Left lung (tissue), 10 donors: Measurements from ENCODE around the gene DHX58. TPM values are rescaled to one million over a fixed set of nuclear protein-coding genes. Genes with fewer than 3 reads are reported as not detected.
A peak's percentile ranks its signal among the peaks of the same experiment; 100 is the strongest.

Source experiments
- ATAC-seq: fragments of 200-7000 bp; cut with Tn5 transposase; one replicate; pipeline ENCODE4 v1.9.1; 2020; ENCODE audit warnings: moderate library complexity
- DNase-seq, 4 donors: peaks; one replicate each; pipeline ENCODE4 v3.0.0-alpha.2; 2013 to 2020
- H3K27ac ChIP-seq, 2 donors: fragments of 200-600 bp; sonication (generic) in 1 of 2; one replicate each; pipeline versions ENCODE4 v1.5.0 to v1.8.0; 2020 to 2021
- H3K27me3 ChIP-seq, 2 donors: fragments of 200-600 bp; sonication (generic) in 1 of 2; one replicate each; pipeline versions ENCODE4 v1.5.0 to v1.8.0; 2020 to 2021
- H3K36me3 ChIP-seq, 2 donors: fragments of 200-600 bp; sonication (generic) in 1 of 2; one replicate each; pipeline versions ENCODE4 v1.5.0 to v1.8.0; 2020 to 2021
- H3K4me1 ChIP-seq, 2 donors: fragments of 200-600 bp; one replicate each; pipeline ENCODE4 v1.8.0; 2021
- H3K4me3 ChIP-seq, 2 donors: fragments of 200-600 bp; sonication (generic) in 1 of 2; one replicate each; pipeline versions ENCODE4 v1.5.0 to v1.8.0; 2020 to 2021; ENCODE audit warnings: mild to moderate bottlenecking in 1 of 2
- H3K9me3 ChIP-seq, 2 donors: fragments of 200-600 bp; sonication (generic) in 1 of 2; one replicate each; pipeline versions ENCODE4 v1.5.0 to v1.8.0; 2020 to 2021
- intact Hi-C, 2 donors: fragments of 100-400 bp; cut with DNase I; formaldehyde crosslinking; loops; one replicate each; pipeline versions ENCODE4 v1.11.2 to v1.14.2; 2022
- polyA plus RNA-seq, 6 donors: library from polyadenylated mRNA; unstranded; fragments of 120-200 nt; gene quantifications; one replicate each; pipeline ENCODE4 v1.2.1, GENCODE V29; 2013; ENCODE audit not compliant: insufficient read length in 6 of 6
- total RNA-seq, 2 donors: library from RNA; stranded (reverse); fragmentation: NEBNext Ultra II Directional; extraction: Animal tissue kit (Norgen Biotek cat#: 25700); gene quantifications; one replicate each; pipeline ENCODE4 v1.2.1, GENCODE V29; 2021
- TF ChIP-seq, protein P1 (sequence below), 2 donors: fragments of 200-600 bp; sonication (generic) in 1 of 2; IDR thresholded peaks; one replicate each; pipeline versions ENCODE4 v1.5.0 to v1.8.0; 2021; ENCODE audit warnings: antibody characterized with exemption in 2 of 2
- donor health status: DM: no; HTN: yes; CAD: no.
- donor health status: DM: no; HTN: no; CAD: no.

The DHX58 gene
- total and polyA plus RNA-seq, 8 donors: 15.4 to 22.4 (median 19.9) TPM

GRCh38 chr17:42118545-42118944 is 6.0 kb upstream of the DHX58 start:
- intact Hi-C loops: loop anchor here in 1 of 2 donors (10.0 kb wide), 1 partner anchor 94 kb away; the partner anchor contains the start of gene NKIRAS2

GRCh38 chr17:42118126-42118510 is 5.6 kb upstream of the DHX58 start:
- peaks cover 0 to 38% of the 10 kb centered on the region in 2 donors for H3K36me3 ChIP-seq
- no peaks in the 10 kb centered on the region for H3K27me3 ChIP-seq
- no peak for DNase-seq
- intact Hi-C loops: loop anchor here in 1 of 2 donors (10.0 kb wide), 1 partner anchor 93 kb away; the partner anchor contains the start of gene NKIRAS2
- no peak for ATAC-seq
- H3K27ac ChIP-seq: no peak overlapping the region
- H3K4me1 ChIP-seq: peaks cover 7 to 40% of the 10 kb centered on the region in 2 donors
- H3K9me3 ChIP-seq: no peaks in the 10 kb centered on the region
- no peak overlapping the region for H3K4me3 ChIP-seq
- TF ChIP-seq, protein P1, sequence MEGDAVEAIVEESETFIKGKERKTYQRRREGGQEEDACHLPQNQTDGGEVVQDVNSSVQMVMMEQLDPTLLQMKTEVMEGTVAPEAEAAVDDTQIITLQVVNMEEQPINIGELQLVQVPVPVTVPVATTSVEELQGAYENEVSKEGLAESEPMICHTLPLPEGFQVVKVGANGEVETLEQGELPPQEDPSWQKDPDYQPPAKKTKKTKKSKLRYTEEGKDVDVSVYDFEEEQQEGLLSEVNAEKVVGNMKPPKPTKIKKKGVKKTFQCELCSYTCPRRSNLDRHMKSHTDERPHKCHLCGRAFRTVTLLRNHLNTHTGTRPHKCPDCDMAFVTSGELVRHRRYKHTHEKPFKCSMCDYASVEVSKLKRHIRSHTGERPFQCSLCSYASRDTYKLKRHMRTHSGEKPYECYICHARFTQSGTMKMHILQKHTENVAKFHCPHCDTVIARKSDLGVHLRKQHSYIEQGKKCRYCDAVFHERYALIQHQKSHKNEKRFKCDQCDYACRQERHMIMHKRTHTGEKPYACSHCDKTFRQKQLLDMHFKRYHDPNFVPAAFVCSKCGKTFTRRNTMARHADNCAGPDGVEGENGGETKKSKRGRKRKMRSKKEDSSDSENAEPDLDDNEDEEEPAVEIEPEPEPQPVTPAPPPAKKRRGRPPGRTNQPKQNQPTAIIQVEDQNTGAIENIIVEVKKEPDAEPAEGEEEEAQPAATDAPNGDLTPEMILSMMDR (IDR thresholded peaks at IDR 0.05): no peak

More at GRCh38 chr17:42118545-42118944, 6.0 kb upstream of the DHX58 start:
- no peak for ATAC-seq
- Histone ChIP-seq H3K4me1 (peaks cover 5 to 37% of the 10 kb centered on the region in 2 donors), H3K36me3 (peaks cover 0 to 36% of the 10 kb centered on the region in 2 donors), H3K27me3 (no peaks in the 10 kb centered on the region), H3K4me3 (no peak overlapping the region), H3K27ac (no peak overlapping the region), H3K9me3 (no peaks in the 10 kb centered on the region)
- no peak for DNase-seq
- TF ChIP-seq, protein P1 (IDR thresholded peaks at IDR 0.05): peak in 1 of 2 donors; percentile 34

GRCh38 chr17:42117397-42118125 is 5.0 kb upstream of the DHX58 start:
- H3K27me3 ChIP-seq: no peaks in the 10 kb centered on the region
- H3K27ac ChIP-seq: no peak overlapping the region
- H3K9me3 ChIP-seq: no peaks in the 10 kb centered on the region
- TF ChIP-seq, protein P1 (IDR thresholded peaks at IDR 0.05): no peak
- ATAC-seq (no peak), DNase-seq (peak in 1 of 4 donors; percentile 74)
- peaks cover 0 to 32% of the 10 kb centered on the region in 2 donors for H3K36me3 ChIP-seq
- peaks cover 11 to 42% of the 10 kb centered on the region in 2 donors for H3K4me1 ChIP-seq
- H3K4me3 ChIP-seq: no peak overlapping the region
- intact Hi-C loops: loop anchor here in 1 of 2 donors (2.0 to 10.0 kb wide), 2 partner anchors 93 to 157 kb away; partner anchors contain the start of gene NKIRAS2

- ATAC-seq (peak; percentile 40), DNase-seq (peak; percentile 56 to 86 (median 80))
- Histone ChIP-seq H3K9me3 (no peaks in the 10 kb centered on the region), H3K27ac (no peak overlapping the region), H3K27me3 (no peaks in the 10 kb centered on the region), H3K4me3 (no peak overlapping the region), H3K4me1 (peaks cover 12 to 41% of the 10 kb centered on the region in 2 donors), H3K36me3 (peaks cover 0 to 30% of the 10 kb centered on the region in 2 donors)
- intact Hi-C loops: loop anchor here in 1 of 2 donors (2.0 to 10.0 kb wide), 2 partner anchors 92 to 156 kb away; partner anchors contain the start of gene NKIRAS2
- TF ChIP-seq, protein P1 (IDR thresholded peaks at IDR 0.05): peak; percentile 77 to 88
Measured at GRCh38 chr17:42116705-42117396, 4.3 kb upstream of the DHX58 start.

DNA sequence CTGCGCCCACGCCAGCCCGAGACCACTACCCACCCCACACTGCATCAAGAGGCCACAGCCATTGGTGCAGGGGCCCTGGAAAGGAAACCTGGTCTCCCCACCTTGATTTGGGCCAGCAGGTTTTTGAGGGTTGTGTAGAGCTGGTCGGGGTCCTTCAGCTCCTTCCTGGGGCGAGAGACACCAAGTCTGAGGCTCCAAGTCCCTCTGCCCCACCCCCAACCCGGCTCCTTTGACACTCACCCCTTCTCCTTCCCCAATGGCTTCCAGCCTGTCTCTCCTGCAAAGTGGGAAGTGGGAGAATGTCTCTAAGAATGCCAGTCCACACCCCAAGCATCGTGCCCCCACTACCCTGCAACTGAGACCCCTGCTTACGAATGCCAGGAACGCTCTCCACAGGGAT is 1.6 kb upstream of the DHX58 start:
- no peak overlapping the region for H3K4me3 ChIP-seq
- no peak for ATAC-seq
- H3K4me1 ChIP-seq: peaks cover 13 to 27% of the 10 kb centered on the region in 2 donors
- no peak for DNase-seq
- H3K9me3 ChIP-seq: no peaks in the 10 kb centered on the region
- intact Hi-C loops: loop anchor here in 1 of 2 donors (10.0 kb wide), 1 partner anchor 89 kb away; the partner anchor contains the start of gene NKIRAS2
- TF ChIP-seq, protein P1 (IDR thresholded peaks at IDR 0.05): no peak
- no peak overlapping the region for H3K27ac ChIP-seq
- no peaks in the 10 kb centered on the region for H3K27me3 ChIP-seq
- peaks cover 0 to 39% of the 10 kb centered on the region in 2 donors for H3K36me3 ChIP-seq
